Activated T-cell treated with anti-CD3 and anti-CD28 coated beads for 24 hours (primary cell): ENCODE measurements around the gene TNFAIP8L1.
"Not testable (repeated sequence)": the region's sequence is repeated elsewhere in the genome, so short reads cannot be mapped to it uniquely, and the experiment has no call there.

ENCODE experiments used
- DNase-seq: peaks from one replicate; pipeline ENCODE4 v3.0.0-alpha.2; 2020; ENCODE audit warnings: low read depth

Gene TNFAIP8L1

GRCh38 chr19:4678881-4679790 lies 39.8 kb downstream of the TNFAIP8L1 start:
- no peak for DNase-seq

- DNase-seq, result not testable (repeated sequence)
Measured at GRCh38 chr19:4680021-4680420, 40.7 kb downstream of the TNFAIP8L1 start.

- no peak for DNase-seq
Measured at GRCh38 chr19:4682417-4683200, 43.3 kb downstream of the TNFAIP8L1 start.

- DNase-seq, result no peak
Measured at GRCh38 chr19:4684312-4685095, 45.2 kb downstream of the TNFAIP8L1 start.

GRCh38 chr19:4686700-4687099 lies 47.4 kb downstream of the TNFAIP8L1 start:
- no peak for DNase-seq

GRCh38 chr19:4687396-4687795 lies 48.1 kb downstream of the TNFAIP8L1 start:
- no peak for DNase-seq

GRCh38 chr19:4688587-4688986 lies 49.3 kb downstream of the TNFAIP8L1 start:
- no peak for DNase-seq

- DNase-seq, result no peak
Measured at GRCh38 chr19:4689403-4689802, 50.1 kb downstream of the TNFAIP8L1 start.

- no peak for DNase-seq
Measured at GRCh38 chr19:4690361-4690760, 51.0 kb downstream of the TNFAIP8L1 start.

GRCh38 chr19:4691373-4691772 lies 52.1 kb downstream of the TNFAIP8L1 start:
- no peak for DNase-seq

- DNase-seq, result no peak
Measured at GRCh38 chr19:4692251-4693077, 53.1 kb downstream of the TNFAIP8L1 start.

- no peak for DNase-seq
Measured at GRCh38 chr19:4693078-4693350, 53.7 kb downstream of the TNFAIP8L1 start.

- no peak for DNase-seq
Measured at GRCh38 chr19:4693471-4694121, 54.3 kb downstream of the TNFAIP8L1 start.

- no peak for DNase-seq
Measured at GRCh38 chr19:4694211-4694987, 55.1 kb downstream of the TNFAIP8L1 start.

- DNase-seq, result no peak
Measured at GRCh38 chr19:4695224-4695731, 56.0 kb downstream of the TNFAIP8L1 start.

GRCh38 chr19:4697304-4697703 lies 58.0 kb downstream of the TNFAIP8L1 start:
- DNase-seq, result no peak

- DNase-seq, result no peak
Measured at GRCh38 chr19:4699826-4700692, 60.7 kb downstream of the TNFAIP8L1 start.

GRCh38 chr19:4700693-4700970 lies 61.3 kb downstream of the TNFAIP8L1 start:
- no peak for DNase-seq

GRCh38 chr19:4701557-4701956 lies 62.2 kb downstream of the TNFAIP8L1 start:
- no peak for DNase-seq
